GM18907 (cell line): ENCODE data around the gene KIAA0930.
"Not testable (repeated sequence)": the region's sequence is repeated elsewhere in the genome, so short reads cannot be mapped to it uniquely, and the experiment has no call there.

Experiments used
- ATAC-seq: cut with Tn5 transposase; IDR thresholded peaks from one replicate; pipeline ENCODE4 v1.9.1; 2021; ENCODE audit warnings: mild to moderate bottlenecking, moderate library complexity; ENCODE audit not compliant: unreplicated experiment

The KIAA0930 gene

GRCh38 chr22:45204241-45204640 lies 36.5 kb downstream of the KIAA0930 start:
- no peak for ATAC-seq

- ATAC-seq, result no peak
Observed at GRCh38 chr22:45203150-45203951, 37.3 kb downstream of the KIAA0930 start.

- ATAC-seq, result no peak
Observed at GRCh38 chr22:45202333-45203149, 38.2 kb downstream of the KIAA0930 start.

- no peak for ATAC-seq
Observed at GRCh38 chr22:45201678-45202332, 38.9 kb downstream of the KIAA0930 start.

- ATAC-seq, result no peak
Observed at GRCh38 chr22:45200860-45201511, 39.7 kb downstream of the KIAA0930 start.

GRCh38 chr22:45200230-45200629 lies 40.5 kb downstream of the KIAA0930 start:
- no peak for ATAC-seq

- ATAC-seq, result no peak
Observed at GRCh38 chr22:45199723-45200122, 41.0 kb downstream of the KIAA0930 start.

GRCh38 chr22:45198463-45198795 lies 42.3 kb downstream of the KIAA0930 start:
- no peak for ATAC-seq

GRCh38 chr22:45197606-45198462 lies 42.9 kb downstream of the KIAA0930 start:
- no peak for ATAC-seq

- no peak for ATAC-seq
Observed at GRCh38 chr22:45196926-45197605, 43.6 kb downstream of the KIAA0930 start.

GRCh38 chr22:45196308-45196707 lies 44.4 kb downstream of the KIAA0930 start:
- no peak for ATAC-seq

- no peak for ATAC-seq
Observed at GRCh38 chr22:45195616-45196015, 45.1 kb downstream of the KIAA0930 start.

- ATAC-seq, result no peak
Observed at GRCh38 chr22:45194686-45195085, 46.0 kb downstream of the KIAA0930 start.

GRCh38 chr22:45192701-45193187 lies 48.0 kb downstream of the KIAA0930 start:
- no peak for ATAC-seq

- ATAC-seq, result not testable (repeated sequence)
Observed at GRCh38 chr22:45191746-45192145, 48.9 kb downstream of the KIAA0930 start.

- no peak for ATAC-seq
Observed at GRCh38 chr22:45190202-45190872, 50.4 kb downstream of the KIAA0930 start.

- ATAC-seq, result no peak
Observed at GRCh38 chr22:45188779-45189178, 51.9 kb downstream of the KIAA0930 start.

- ATAC-seq, result no peak
Observed at GRCh38 chr22:45187891-45188290, 52.8 kb downstream of the KIAA0930 start.
